Brain pericyte (primary cell): Measurements from ENCODE around the gene FAM78A.
"Not testable (repeated sequence)": the region's sequence is repeated elsewhere in the genome, so short reads cannot be mapped to it uniquely, and the experiment has no call there.

Source experiments
- DNase-seq: peaks from one replicate; pipeline ENCODE4 v3.0.0-alpha.2; 2012; ENCODE audit warnings: low read depth, low spot score

The FAM78A gene

DNA sequence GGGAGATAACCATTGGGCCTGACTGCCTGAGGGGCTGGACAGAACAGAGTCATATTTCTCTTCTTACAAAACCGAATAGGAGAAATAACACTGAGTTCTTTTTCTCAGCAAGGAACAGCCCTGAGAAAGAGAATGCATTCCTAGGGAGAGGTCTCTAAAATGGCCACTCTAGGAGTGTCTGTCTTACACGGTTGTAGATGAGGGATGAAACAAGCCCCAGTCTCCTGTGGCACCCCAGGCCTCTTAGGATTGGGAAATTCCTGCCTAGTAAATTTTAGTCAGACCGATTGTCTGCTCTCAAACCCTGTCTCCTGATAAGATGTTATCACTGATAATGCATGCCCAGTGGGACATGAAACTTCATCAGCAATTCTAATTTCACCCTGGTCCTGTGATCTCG is 64.4 kb downstream of the FAM78A start:
- not testable (repeated sequence) for DNase-seq
